Measurements from ENCODE around the gene APBB2.

DNA sequence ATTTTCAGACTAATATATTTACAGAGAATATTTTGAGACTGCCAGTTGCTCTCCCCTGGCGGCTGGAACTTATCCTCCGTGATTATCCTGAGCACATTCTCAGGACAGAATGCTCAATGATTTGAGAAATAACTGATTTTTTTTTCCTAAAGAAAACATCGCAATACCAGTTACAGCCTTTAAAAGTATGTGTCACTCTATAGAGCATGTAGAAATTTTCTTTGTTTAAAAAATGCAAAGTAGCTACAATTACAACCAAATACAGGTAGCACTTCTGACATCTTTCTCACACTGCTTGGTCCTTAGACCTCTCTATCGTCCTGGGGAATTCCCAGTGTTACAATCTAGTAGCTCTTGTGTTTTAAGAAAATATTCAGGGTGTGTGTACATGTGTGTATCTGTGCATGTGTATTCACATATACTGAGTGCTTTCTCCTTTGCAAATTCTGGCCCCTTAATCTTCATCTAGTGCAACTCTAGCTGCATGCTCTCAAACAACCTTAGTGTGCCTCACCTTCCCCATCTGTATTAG is 13.8 kb downstream of the APBB2 start:
- TF ChIP-seq CTCF (IDR thresholded peaks at IDR 0.05) (no peak), POLR2A (IDR thresholded peaks at IDR 0.05) (no peak)
